SKM-1 (cell line): ENCODE measurements around the gene DTYMK.

Experiments
- DNase-seq: peaks from one replicate; lab custom pipeline; 2025; ENCODE audit not compliant: unreplicated experiment; lab: John Stamatoyannopoulos, UW

DTYMK gene

DNA sequence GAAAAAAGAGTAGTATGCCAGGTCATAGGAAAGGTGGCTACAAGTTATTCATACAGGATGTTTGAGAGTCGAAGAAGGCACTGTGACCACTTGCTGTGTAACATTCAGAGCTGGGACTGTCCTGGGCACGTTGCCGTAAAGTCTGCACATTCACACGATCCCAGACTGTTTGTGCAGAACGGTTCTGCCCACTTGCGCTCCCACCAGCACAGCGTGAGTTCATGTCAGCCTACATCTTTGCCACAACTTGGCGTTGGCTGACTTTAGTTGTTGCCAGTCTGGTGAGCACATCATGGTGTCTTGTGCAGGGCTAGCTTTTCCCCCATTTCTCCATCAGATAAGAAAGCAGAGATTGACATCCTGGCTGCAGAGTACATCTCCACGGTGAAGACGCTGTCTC, 22.3 kb upstream of the DTYMK start:
- DNase-seq: no peak

DNA sequence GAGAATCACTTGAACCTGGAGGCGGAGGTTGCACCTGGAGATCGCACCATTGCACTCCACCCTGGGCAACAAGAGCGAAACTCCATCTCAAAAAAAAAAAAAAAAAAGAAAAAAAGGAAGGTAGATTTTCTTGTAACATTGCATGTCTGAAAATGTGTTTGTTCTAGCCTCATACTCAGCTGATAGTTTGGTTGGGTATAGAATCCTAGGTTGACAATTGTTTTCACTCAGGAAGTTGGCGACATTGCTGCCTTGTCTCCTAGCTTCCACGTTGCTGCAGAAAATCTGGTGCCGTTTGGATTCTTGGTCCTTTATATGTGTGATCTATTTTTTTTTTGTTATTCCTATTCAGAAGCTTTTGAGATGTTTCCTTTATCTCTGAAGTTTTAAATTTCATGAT, 19.9 kb upstream of the DTYMK start:
- DNase-seq: no peak

DNA sequence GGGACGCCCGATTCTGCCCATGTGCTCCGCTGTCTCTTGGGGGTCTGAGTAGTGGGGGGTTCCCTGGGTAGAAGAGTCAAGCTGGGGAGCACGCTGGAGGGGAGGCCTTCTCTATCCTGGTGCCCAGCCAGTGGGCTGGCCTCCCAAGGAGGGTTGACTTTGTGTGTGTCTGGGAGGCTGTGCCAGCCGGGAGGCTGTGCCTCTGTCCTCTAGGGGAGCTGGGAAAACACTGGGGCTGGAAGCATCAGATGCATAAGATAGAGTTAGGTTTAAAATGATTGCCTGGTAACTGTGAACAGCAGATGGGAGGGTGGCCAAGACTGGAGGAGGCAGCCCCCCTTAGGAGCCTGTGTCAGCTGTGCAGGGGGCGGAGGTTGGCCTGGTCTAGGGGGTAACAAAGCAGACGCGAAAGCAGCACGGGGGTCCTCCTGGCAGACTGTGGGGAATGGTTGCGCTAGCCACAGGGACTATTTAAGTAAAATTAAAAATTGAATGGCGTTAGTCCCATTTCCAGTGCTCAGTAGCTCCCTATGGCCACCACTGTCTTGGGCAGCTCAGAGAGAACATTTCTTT, 16.5 kb upstream of the DTYMK start:
- DNase-seq: no peak

DNA sequence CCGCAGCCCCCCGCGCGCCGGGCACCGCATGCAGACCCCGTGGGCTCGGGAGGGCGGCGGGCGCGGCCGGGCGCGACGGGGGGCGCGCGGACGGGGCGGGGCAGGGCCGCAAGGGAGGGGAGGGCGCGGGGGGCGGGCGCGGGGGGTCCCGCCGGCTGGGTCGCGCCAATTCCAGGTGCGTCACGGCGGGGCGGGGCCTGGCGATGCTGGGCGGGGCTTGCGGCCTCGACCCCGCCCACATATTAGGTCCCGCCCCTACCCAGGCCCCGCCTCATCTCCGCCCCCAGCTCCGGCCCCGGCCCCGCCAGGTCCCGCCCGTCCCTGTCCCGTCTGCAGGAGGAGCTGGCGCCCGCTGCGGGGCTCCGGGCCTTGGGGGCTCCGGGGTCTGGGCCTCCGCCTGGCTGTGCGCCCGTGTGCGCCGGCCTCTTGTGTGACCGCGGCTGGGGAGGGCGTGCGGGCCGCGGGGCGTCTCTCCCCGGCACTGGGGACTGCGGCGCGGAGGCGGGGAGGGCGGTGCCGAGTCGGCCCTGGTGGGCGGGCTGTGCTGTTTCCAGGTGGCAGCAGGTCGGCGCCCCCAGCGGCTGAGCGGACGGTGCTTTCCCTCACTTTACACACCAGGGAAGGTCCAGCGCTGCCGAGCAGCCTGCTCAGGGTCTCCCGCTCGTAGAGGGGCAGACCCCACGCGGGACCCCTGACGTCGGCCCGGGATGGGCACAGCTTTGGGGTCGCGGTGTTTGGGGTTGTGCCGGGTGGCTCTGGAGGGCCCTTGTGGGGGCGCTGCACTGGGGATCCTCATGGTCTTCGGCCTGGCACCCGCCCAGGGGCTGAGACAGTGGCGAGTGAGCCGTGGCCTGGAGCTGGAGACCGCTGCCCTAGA, 15.8 kb upstream of the DTYMK start:
- peak; percentile 47 for DNase-seq

DNA sequence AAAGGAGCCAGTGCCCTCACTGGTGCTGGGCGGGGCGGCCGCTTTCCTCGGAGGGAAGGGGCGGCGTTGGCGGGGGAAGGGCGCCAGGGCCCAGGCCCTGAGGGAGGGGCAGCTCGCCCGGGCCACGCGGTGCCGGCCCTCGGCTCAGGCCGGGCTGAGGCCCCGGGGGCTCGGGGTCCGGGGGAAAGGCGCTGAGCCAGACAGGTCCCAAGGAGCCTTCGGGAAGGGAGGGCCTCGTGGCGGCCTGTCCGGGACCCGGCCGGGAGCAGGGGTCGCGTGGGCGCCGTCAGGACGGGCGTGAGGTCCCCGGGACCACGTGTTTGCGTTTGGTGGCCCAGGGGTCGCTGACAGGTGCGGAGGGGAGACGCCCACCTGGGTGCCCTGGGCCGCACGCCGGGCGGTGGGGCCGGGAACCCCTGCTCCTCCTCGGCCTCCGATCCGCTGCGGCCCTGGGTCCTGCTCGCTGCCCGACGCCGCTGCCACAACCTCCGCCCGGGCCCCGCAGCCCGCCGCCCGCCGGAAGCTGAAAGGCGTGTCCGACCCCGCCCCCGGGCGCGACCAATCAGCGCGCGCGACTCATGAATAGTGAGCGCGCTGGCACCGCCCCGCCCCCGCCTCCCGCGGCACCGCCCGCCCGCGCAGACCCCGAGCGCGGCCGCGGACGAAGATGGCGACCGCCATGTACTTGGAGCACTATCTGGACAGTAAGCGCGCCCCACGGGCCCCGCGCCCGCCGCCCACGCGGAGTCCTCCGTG, 15.0 kb upstream of the DTYMK start, which contains the start of gene ING5:
TSS of gene ING5 (plus strand) at position 641 of the 756 bp plus-strand sequence. CDS start at position 668, 27 bp downstream.
- DNase-seq: peak; percentile 79

DNA sequence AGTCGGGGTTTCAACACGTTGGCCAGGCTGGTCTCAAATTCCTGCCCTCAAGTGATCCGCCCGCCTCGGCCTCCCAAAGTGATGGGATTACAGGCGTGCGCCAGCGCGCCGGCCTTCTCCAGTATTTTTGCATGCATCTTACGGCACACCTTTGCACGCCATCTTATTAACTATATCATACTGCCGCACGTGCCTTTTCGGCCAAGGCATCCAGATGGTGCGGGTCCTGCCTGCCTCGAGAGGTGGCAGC, 14.5 kb upstream of the DTYMK start:
- no peak for DNase-seq

DNA sequence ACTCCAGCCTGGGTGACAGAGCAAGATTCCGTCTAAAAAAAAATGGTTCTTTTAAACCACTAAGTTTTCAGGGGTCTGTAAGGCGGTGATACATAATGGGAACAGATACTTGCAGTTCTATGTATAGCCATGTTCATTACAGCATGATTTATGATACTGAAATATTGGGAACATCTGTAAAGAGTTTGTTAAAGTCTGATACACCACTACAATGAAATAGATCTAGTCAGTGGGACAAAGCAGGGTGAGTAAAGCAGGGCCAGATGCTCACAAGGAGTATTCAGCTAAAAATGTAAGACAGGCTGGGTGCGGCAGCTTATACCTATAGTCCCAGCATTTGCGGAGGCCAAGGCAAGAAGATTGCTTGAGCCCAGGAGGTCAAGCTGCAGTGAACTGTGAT, 9.0 kb upstream of the DTYMK start:
- DNase-seq: no peak

DNA sequence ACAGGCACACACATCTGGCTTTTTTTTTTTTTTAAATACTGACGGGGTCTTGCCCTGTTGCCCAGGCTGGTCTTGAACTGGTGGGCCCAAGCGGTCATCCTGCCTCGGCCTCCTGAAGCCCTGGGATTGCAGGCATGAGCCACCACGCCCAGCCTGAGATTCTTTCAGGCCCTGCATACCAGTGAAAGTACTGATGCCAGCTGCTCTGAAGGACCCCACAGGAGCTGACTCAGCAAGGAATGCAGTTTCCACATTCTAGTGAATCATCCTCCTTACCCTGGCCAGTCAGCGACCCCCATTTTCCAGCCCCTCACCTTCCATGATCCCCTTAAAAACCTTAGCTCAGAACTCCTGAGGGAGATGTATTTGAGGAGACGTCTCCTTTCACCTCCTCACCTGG, 5.8 kb upstream of the DTYMK start:
- DNase-seq: no peak

DNA sequence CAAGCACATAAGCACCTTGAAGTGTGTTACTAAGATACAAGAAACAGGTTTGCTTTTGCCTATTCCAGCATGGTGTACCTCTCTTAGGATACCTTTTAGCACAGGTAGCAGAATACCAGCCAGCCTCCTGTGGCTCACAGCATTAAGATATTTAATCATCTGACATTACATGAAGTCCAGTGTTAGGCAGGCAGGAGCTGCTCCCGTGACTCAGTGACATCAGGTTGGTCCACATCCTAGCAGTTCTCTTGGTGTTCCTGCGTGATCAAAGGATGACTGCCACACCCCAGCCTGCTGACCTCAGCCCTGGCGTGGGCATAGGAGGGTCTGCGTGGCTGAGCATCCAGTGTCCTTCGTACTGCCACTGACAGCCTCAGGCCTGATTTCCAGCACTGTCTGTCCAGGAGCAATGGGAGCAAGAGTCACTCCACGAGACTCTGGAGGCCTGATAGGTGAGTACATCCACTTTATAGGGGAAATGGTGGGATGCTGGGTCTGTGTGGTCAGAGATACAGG, 3.6 kb upstream of the DTYMK start:
- DNase-seq: no peak

DNA sequence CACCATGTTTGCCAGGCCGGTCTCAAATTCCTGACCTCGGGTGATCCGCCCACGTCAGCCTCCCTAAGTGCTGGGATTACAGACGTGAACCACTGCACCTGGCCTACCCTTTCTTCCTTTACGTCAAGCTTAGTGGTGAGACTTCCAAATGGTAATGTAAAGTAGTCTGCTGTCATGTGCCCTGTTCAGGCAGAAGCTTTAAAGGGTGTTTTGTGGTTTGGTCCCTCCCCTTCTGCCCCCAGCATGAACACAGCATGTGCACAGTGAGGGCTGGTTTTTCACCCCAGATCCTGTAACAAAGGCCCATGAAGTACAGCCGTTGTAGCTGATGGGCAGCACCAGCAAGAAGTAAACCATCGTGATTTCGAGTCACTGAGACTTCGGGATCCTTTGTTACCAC, 2.7 kb upstream of the DTYMK start:
- DNase-seq: no peak

DNA sequence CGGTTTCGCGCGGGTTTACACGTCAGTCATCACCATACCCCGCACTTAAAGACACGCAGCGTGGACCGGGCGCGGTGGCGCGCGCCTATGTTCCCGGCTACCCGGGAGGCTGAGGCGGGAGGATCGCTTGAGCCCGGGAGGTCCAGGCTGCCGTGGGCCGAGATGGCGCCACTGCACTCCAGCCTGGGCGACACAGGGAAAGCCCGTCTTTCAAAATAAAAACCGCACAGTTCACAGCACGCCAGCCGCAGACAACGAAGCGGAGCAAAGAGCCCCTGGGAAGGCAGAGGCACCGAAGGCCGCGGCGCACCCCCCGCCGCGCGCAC, 328 bp downstream of the DTYMK start:
- DNase-seq: no peak

DNA sequence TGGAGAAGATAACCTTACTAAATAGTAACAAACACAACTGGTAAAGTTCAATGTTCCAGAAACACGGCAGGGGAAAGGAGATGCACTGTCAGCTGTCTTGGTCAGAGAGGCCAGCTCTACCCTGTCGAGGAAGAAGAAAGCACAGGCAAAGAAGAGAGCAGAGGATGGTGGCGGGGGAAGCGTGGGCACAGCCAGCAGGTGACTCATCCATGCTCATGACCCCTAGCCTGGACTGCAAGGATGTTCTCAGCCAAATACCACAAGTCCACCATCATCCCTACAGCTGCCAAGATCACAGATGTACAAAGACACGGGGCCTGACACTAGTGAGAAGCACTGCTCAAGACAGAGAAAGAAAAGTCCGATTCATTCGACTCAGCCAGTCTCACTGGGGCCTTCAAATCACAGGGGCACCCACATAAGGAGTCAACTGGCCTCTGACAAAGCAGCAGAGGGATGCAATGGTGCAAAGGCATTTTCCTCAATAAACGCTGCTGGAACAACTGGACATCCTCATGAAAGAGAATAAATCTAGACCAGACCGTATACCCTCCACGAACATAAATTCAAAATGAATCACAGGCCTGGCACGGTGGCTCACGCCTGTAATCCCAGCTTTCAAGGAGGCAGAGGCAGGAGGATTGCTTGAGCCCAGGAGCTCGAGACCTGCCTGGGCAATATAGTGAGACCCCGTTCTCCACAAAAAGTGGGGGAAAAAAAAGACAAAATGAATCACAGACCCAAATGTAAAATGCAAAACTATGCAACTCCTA, 5.6 kb downstream of the DTYMK start:
- DNase-seq: no peak

DNA sequence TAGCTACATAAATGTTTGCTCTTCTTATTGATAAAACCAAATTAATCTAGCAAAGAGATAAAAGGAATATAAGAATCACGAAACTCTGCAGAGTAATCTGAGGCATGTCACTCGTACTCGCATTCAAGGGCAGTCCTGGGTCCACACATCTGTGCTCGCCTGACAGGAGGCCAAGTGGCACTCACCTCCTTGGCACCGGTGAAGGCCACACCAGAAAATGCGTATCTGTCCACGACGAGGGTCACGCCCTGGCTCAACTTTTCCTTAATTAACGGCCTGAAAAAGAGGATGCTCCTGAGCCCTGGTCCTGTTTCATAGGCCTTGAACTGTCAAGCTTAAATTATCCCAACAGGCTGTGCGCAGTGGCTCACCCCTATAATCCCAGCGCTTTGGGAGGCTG, 6.6 kb downstream of the DTYMK start:
- no peak for DNase-seq

DNA sequence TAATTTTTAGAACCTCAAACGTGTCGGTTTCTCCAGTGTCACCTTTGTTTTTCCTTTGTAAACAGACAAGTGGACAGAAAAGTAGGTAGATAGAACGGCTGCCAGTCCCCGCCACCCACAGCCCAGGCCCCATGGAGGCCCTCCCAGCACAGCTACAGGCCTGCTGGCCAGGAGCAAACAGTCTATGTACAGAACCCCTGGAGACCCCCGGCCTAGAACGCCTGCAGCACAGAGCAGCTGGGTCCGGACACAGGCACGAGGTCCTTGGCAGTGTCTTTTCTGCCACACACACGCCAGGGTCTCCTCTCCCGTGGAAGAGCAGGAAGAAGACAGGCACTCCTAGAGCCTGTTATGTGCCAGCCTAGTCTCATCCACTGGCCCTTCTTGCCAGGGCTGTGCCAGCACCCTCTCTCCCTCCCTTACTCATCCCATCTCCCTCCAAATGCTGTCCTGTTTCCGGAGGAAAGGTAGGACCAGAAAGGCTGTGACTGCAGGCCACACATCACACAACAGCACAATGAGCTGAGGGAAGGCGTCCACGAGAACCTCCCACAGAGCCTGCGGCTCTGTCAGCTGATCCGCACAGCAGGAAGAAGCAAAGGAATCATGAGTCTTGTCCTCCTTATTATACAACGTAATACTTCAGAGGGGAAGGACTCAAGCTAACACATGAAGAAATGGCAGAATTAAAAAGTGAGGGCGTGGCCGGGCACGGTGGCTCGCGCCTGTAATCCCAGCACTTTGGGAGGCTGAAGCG, 7.7 kb downstream of the DTYMK start:
- no peak for DNase-seq

DNA sequence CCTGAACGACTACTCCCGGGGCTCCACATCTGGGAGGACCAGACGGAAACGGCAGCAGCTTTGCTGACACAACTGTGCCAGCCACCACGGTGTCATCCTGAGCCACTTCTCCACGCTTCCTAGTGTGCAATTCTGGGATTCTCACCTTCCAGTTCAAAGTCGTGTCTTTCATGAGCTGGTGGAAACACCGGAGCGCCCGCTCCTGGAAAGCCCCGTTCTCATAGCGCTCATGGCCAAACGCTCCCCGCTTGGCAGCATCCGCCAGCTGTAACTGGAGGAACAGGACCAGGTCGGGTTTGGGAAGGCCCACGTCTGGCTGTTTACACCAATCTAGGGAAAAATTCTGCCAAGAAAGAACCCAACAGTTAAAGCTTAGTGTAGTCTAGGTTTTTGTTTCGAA, 8.3 kb downstream of the DTYMK start:
- DNase-seq: no peak

DNA sequence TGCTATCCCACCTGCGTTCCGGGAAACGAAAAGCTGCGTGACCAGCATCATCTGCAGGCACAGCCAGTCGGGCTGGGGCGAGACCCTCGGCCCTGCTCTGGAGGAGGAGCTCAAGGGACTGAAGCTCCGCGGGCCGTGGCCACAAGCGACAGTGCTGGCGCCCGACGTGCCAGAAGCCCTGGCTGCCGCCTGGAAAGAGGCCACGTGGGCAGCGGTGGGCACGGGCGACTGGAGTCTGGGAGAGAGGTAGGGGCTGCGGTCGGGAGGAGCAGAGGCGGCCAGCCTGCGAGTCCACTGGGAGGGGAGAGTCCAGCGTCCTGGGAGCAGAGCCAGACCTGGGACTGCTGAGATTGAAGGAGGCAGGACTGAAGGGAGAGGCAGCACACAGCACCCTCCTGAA, 9.2 kb downstream of the DTYMK start:
- no peak for DNase-seq

DNA sequence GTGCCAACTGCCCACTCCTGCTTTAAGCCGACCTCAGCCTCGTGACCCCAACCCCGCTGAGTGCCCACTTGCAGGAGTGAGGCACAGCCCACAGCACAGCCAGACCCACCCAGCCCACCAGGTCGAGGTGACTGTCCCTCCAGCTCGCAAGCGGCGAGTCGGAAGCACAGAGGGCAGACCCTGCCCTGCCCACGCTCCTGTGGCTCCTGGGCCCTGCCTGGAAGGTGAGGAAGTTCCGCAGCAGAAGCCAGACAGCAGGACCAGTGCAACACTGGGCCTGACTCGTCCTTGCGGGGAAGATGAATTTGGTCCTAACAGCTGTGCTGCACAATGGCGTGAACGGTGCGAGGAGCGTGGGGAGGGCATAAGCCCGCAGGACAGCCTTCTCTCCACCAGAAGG, 9.9 kb downstream of the DTYMK start:
- DNase-seq: no peak

DNA sequence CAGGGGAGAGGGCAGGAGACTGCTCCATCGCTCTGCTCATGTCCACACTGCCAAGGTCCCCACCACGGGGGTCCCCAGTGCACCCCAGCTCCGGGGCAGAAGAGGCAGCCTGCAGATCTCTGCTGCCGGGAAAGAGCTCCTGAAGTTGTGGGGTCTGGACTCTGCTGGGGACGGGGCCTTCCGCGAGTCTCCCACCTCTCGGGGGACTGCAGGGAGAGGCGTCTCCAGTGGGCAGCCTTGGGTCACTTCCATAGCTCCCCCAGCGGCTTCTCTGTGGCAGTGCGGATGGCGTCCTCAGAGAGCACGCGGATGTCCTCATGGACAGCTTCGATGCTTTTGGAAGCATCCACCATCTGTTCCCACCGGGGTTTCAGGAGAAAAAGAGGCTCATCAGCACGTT, 10.7 kb downstream of the DTYMK start:
- DNase-seq: no peak

DNA sequence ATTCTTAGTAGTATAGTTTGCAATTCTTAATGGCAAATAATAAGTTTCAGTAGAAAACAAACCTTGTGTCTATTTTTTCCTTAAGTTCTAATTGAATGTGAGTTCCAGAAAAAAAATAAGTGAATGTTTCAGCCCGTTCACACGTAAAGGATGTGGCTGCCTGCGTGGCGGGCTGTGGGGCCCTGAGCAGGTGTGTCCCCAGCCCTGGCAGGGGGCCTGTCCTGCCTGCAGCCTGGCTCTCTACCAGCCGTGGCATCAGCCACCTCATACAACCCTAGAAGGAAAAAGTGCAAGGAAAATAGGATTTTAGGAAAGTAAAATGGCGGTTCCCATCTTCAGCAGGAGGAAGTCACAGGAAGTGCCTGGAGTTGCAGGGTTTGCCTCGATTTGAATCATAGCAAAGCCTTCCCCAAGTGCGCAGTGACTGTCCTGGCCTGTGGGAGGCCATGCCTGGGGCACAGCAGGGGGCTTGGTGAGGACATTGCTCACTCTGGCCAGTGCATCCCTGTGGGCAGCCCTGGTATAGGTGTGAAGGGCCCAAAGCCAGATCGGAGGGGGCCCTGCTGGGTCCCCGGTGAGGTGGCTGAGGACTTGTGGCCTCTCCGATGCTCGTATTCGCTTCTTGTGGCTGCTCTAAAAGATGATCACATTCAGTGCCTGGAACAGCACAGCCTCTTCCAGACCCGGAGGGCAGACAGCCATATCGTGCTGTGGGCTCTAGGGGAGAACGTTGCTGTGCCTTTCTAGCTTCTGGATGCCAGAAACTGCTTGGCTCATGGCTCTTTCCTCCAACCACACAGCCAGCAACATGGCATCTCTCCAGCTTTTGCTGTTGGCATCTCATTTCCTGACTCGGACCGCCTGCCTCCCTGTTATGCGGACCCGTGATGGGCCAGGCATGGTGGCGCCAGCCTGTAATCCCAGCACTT, 12.6 kb downstream of the DTYMK start:
- no peak for DNase-seq

DNA sequence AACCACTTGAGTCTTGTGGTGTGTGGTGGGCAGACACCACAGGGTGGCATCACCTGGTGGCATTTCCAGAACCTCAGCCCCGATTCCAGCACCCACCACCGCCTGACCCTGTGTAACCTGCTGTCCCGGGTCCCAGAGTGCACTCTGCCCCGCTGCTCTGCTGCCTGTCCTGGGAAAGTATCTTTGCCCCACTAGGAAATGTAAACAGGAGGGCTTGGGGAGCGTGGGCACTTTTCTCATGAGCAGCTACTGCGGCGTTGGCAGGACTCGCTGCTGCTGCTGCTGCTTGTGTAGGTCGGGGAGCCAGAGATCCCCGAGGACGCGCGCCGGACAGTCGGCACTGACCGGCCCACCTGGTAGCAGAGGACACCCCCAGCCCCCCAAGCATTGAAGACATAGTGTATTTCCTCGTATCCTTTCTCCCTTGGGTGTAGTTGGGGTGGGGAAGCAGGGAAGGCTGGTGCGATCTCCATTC, 13.4 kb downstream of the DTYMK start:
- DNase-seq: no peak
